SK-N-SH (cell line): ENCODE data around the gene CAPN10. TPM values are rescaled to one million over a fixed set of nuclear protein-coding genes. Genes with fewer than 3 reads are reported as not detected.

Source experiments
- CTCF ChIA-PET: fragments of 300-600, 350-600 bp; formaldehyde crosslinking; extraction: SDS; loops from one replicate; lab custom pipeline; 2021; lab: Yijun Ruan, JAX
- POLR2A ChIA-PET: fragments of 350-600 bp; sonication (Branson Sonifier 250); formaldehyde crosslinking; extraction: SDS; loops from one replicate; lab custom pipeline; 2020; ENCODE audit warnings: antibody characterized with exemption, inconsistent platforms; lab: Yijun Ruan, JAX
- DNase-seq: peaks from one replicate; pipeline ENCODE4 v3.0.0; 2012
- H2AFZ ChIP-seq: fragments of 200-600 bp; sonication (generic); 2 replicates; pipeline ENCODE4 v1.8.1; 2016; ENCODE audit warnings: antibody characterized with exemption, mild to moderate bottlenecking, low read depth
- H3F3A ChIP-seq: fragments of 200-600 bp; sonication (generic); replicated peaks from 2 replicates; pipeline ENCODE3; 2016; ENCODE audit warnings: antibody characterized with exemption, mild to moderate bottlenecking; ENCODE audit not compliant: insufficient read depth
- H3K27ac ChIP-seq, 2 experiments: fragments of 200-500 bp in 1 of 2; fragments of 200-600 bp in 1 of 2; sonication (Bioruptor generic) in 1 of 2; sonication (generic), shearing (Covaris generic) in 1 of 2; 2 replicates each; pipeline versions ENCODE4 v1.5.1 to v1.6.1; 2014 to 2016; ENCODE audit warnings: low read depth in 2 of 2, inconsistent platforms in 1 of 2, low read length in 1 of 2, mild to moderate bottlenecking in 1 of 2, mixed read lengths in 1 of 2
- H3K27me3 ChIP-seq: fragments of 200-600 bp; sonication (generic), shearing (Covaris generic); 2 replicates; pipeline ENCODE4 v1.6.1; 2016; ENCODE audit warnings: mixed run types; ENCODE audit not compliant: insufficient read depth
- H3K36me3 ChIP-seq, 2 experiments: fragments of 200-500 bp in 1 of 2; fragments of 200-600 bp in 1 of 2; sonication (Bioruptor generic) in 1 of 2; sonication (generic) in 1 of 2; replicated peaks in 1 of 2; 2 replicates each; pipeline versions ENCODE3 to v1.5.1; 2014 to 2016; ENCODE audit warnings: low read length in 1 of 2, mild to moderate bottlenecking in 1 of 2; ENCODE audit not compliant: insufficient read depth in 2 of 2, control insufficient read depth in 1 of 2
- H3K4me1 ChIP-seq, 2 experiments: fragments of 200-500 bp in 1 of 2; fragments of 200-600 bp in 1 of 2; sonication (Bioruptor generic) in 1 of 2; sonication (generic), shearing (Covaris generic) in 1 of 2; 2 replicates each; pipeline versions ENCODE4 v1.5.1 to v1.6.1; 2014 to 2016; ENCODE audit warnings: low read depth in 1 of 2, low read length in 1 of 2, mixed run types in 1 of 2; ENCODE audit not compliant: insufficient read depth in 2 of 2, control insufficient read depth in 1 of 2
- H3K4me2 ChIP-seq: fragments of 200-600 bp; sonication (generic), shearing (Covaris generic); 2 replicates; pipeline ENCODE4 v1.6.1; 2017; ENCODE audit warnings: mixed run types
- H3K4me3 ChIP-seq, 2 experiments: fragments of 200-500 bp in 1 of 2; fragments of 200-600 bp in 1 of 2; sonication (Bioruptor generic) in 1 of 2; sonication (generic), shearing (Covaris generic) in 1 of 2; 2 replicates each; pipeline versions ENCODE4 v1.5.1 to v1.8.1; 2014 to 2016; ENCODE audit warnings: low read depth in 2 of 2, inconsistent platforms in 1 of 2, low read length in 1 of 2, mild to moderate bottlenecking in 1 of 2, mixed read lengths in 1 of 2, moderate library complexity in 1 of 2
- H3K79me2 ChIP-seq: fragments of 200-600 bp; sonication (generic); 2 replicates; pipeline ENCODE4 v1.8.1; 2017; ENCODE audit warnings: mild to moderate bottlenecking; ENCODE audit not compliant: insufficient read depth
- H3K9ac ChIP-seq: fragments of 200-600 bp; sonication (generic); 2 replicates; pipeline ENCODE4 v1.6.1; 2017; ENCODE audit warnings: mixed run types
- H3K9me2 ChIP-seq: fragments of 200-600 bp; sonication (generic); 2 replicates; pipeline ENCODE4 v1.6.1; 2017; ENCODE audit warnings: mixed run types
- H3K9me3 ChIP-seq: fragments of 200-600 bp; sonication (generic); 2 replicates; pipeline ENCODE4 v1.6.1; 2017; ENCODE audit warnings: mixed run types, mild to moderate bottlenecking, moderate library complexity
- H4K20me1 ChIP-seq: fragments of 200-600 bp; sonication (generic); 2 replicates; pipeline ENCODE4 v1.6.1; 2017; ENCODE audit warnings: mild to moderate bottlenecking, mixed run types; ENCODE audit not compliant: insufficient read depth
- CTCF ChIP-seq: fragments of 200-600 bp; sonication (generic); IDR thresholded peaks from 2 replicates; pipeline ENCODE4 v1.6.1; 2017; ENCODE audit warnings: antibody characterized with exemption, mild to moderate bottlenecking, moderate library complexity
- EZH2phosphoT487 ChIP-seq: fragments of 200-600 bp; sonication (generic); IDR thresholded peaks from 2 replicates; pipeline ENCODE4 v1.6.1; 2017; ENCODE audit warnings: low read depth, mixed run types, mild to moderate bottlenecking, antibody characterized with exemption, moderate library complexity, borderline replicate concordance
- FOSL2 ChIP-seq: IDR thresholded peaks from 2 replicates; pipeline ENCODE4 v1.4.0; 2012; ENCODE audit warnings: low read depth, mild to moderate bottlenecking, moderate library complexity, borderline replicate concordance
- FOXJ3 ChIP-seq: sonication (generic); formaldehyde crosslinking; IDR thresholded peaks from 2 replicates; pipeline ENCODE4 v1.5.1; 2020; ENCODE audit warnings: mild to moderate bottlenecking, missing genetic modification reagents
- FOXM1 ChIP-seq: IDR thresholded peaks from 2 replicates; pipeline ENCODE4 v1.4.0; 2012; ENCODE audit warnings: low read depth, mild to moderate bottlenecking
- GABPA ChIP-seq: IDR thresholded peaks from 2 replicates; pipeline ENCODE4 v1.4.0; 2012; ENCODE audit warnings: low read depth, mild to moderate bottlenecking
- JUND ChIP-seq: IDR thresholded peaks from 2 replicates; pipeline ENCODE4 v1.4.0; 2012
- MAX ChIP-seq: IDR thresholded peaks from 2 replicates; pipeline ENCODE4 v1.4.0; 2012; ENCODE audit warnings: low read depth
- MXI1 ChIP-seq: IDR thresholded peaks from 2 replicates; pipeline ENCODE4 v1.6.1; 2012; ENCODE audit warnings: mild to moderate bottlenecking, low read depth, low read length, improper control_type of control experiment
- NRF1 ChIP-seq: IDR thresholded peaks from 2 replicates; pipeline ENCODE4 v1.6.1; 2012; ENCODE audit warnings: low read depth, mild to moderate bottlenecking, low read length
- POLR2AphosphoS5 ChIP-seq: IDR thresholded peaks from 2 replicates; pipeline ENCODE4 v1.6.1; 2012; ENCODE audit warnings: low read depth, low read length
- RAD21 ChIP-seq: IDR thresholded peaks from 2 replicates; pipeline ENCODE4 v1.6.1; 2012; ENCODE audit warnings: mild to moderate bottlenecking, low read length
- RCOR1 ChIP-seq: fragments of 150-350 bp; IDR thresholded peaks from 2 replicates; pipeline ENCODE4 v1.6.1; 2017; ENCODE audit warnings: antibody characterized with exemption, low read length
- RFX5 ChIP-seq: IDR thresholded peaks from 2 replicates; pipeline ENCODE4 v1.6.1; 2012; ENCODE audit warnings: mild to moderate bottlenecking, improper control_type of control experiment, low read length
- SMC3 ChIP-seq: IDR thresholded peaks from 2 replicates; pipeline ENCODE4 v1.6.1; 2012; ENCODE audit warnings: low read depth, low read length, improper control_type of control experiment
- TCF12 ChIP-seq: IDR thresholded peaks from 2 replicates; pipeline ENCODE4 v1.4.0; 2012
- TEAD4 ChIP-seq: IDR thresholded peaks from 2 replicates; pipeline ENCODE4 v1.4.0; 2012; ENCODE audit warnings: mild to moderate bottlenecking, borderline replicate concordance; ENCODE audit not compliant: insufficient read depth
- WGBS: methylation state at CpG from one replicate; pipeline ENCODE4 v1.1.6; 2017; ENCODE audit warnings: low lambda C conversion rate; 5-methylcytosine and 5-hydroxymethylcytosine counted together
- polyA plus RNA-seq, 3 experiments: library from polyadenylated mRNA; depleted of rRNA; stranded (reverse); fragments of >200 nt; gene quantifications; 2 replicates each; pipeline ENCODE4 v1.2.3, GENCODE V29; 2012
- TF ChIP-seq, protein P1 (sequence below): fragments of 150-350 bp; IDR thresholded peaks from 2 replicates; pipeline ENCODE4 v1.6.1; 2016; ENCODE audit warnings: mild to moderate bottlenecking, low read depth, low read length

The CAPN10 gene
- polyA plus RNA-seq, 1 of the 3 experiments (the other 2 are of a cell fraction): 24.0 TPM

GRCh38 chr2:240589375-240589774 lies 2.8 kb downstream of the CAPN10 start:
- H3K9ac ChIP-seq: no peak overlapping the region
- peaks cover 0 to 35% of the 10 kb centered on the region in 2 experiments for H3K36me3 ChIP-seq
- TF ChIP-seq RAD21 (no peak), NRF1 (no peak), SMC3 (no peak), RCOR1 (no peak), CTCF (no peak)
- TF ChIP-seq, protein P1, sequence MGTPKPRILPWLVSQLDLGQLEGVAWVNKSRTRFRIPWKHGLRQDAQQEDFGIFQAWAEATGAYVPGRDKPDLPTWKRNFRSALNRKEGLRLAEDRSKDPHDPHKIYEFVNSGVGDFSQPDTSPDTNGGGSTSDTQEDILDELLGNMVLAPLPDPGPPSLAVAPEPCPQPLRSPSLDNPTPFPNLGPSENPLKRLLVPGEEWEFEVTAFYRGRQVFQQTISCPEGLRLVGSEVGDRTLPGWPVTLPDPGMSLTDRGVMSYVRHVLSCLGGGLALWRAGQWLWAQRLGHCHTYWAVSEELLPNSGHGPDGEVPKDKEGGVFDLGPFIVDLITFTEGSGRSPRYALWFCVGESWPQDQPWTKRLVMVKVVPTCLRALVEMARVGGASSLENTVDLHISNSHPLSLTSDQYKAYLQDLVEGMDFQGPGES: no peak
- no peak for DNase-seq
- H3K9me2 ChIP-seq: no peaks in the 10 kb centered on the region
- ChIA-PET CTCF (interaction anchor here (1.4 to 5.7 kb wide), 3 partner anchors 15 to 28 kb away, joined by 5 to 31 read pairs (median 7); no protein-coding TSS in a partner anchor), POLR2A (no interaction called here)
- H3K4me1 ChIP-seq: peaks cover 17 to 30% of the 10 kb centered on the region in 2 experiments; a peak in 3 of 4 replicates
- no peak overlapping the region for H3K4me2 ChIP-seq
- H3K27ac ChIP-seq: no peak overlapping the region
- H3K4me3 ChIP-seq: no peak overlapping the region
- no peak overlapping the region for H2AFZ ChIP-seq
- no peaks in the 10 kb centered on the region for H3F3A ChIP-seq
- H3K9me3 ChIP-seq: no peaks in the 10 kb centered on the region
- WGBS: 95% methylated on average over 8 of the region's 14 CpGs
- H4K20me1 ChIP-seq: peaks cover 24% of the 10 kb centered on the region
- H3K27me3 ChIP-seq: no peaks in the 10 kb centered on the region
- peaks cover 79% of the 10 kb centered on the region for H3K79me2 ChIP-seq

- H3K79me2 ChIP-seq: peaks cover 73% of the 10 kb centered on the region
- CTCF ChIA-PET: interaction anchor here (1.4 to 5.7 kb wide), 2 partner anchors 14 to 24 kb away, joined by 5 to 31 read pairs; no protein-coding TSS in a partner anchor
These were observed 3.5 kb downstream of the CAPN10 start for GRCh38 chr2:240589850-240590525.

More at GRCh38 chr2:240589850-240590525, 3.5 kb downstream of the CAPN10 start:
- Histone ChIP-seq H3K9ac (no peak overlapping the region), H3K36me3 (peaks cover 0 to 32% of the 10 kb centered on the region in 2 experiments), H2AFZ (no peak overlapping the region), H4K20me1 (peaks cover 24% of the 10 kb centered on the region), H3F3A (no peaks in the 10 kb centered on the region), H3K27ac (no peak overlapping the region)
- POLR2A ChIA-PET: no interaction called here
- TF ChIP-seq JUND (no peak), TCF12 (no peak), FOXJ3 (CRISPR knock-in tag) (no peak), EZH2phosphoT487 (no peak), POLR2AphosphoS5 (no peak), FOSL2 (no peak), SMC3 (no peak), TEAD4 (no peak), MXI1 (no peak), FOXM1 (no peak), RFX5 (no peak), MAX (no peak), NRF1 (no peak), GABPA (no peak)
- TF ChIP-seq, all 33 proteins: peak for 0
- Histone ChIP-seq H3K27me3 (no peaks in the 10 kb centered on the region), H3K9me2 (no peaks in the 10 kb centered on the region), H3K4me3 (no peak overlapping the region), H3K4me1 (peaks cover 12 to 24% of the 10 kb centered on the region in 2 experiments; a peak in 3 of 4 replicates), H3K9me3 (no peaks in the 10 kb centered on the region), H3K4me2 (no peak overlapping the region)
- WGBS: 87% methylated on average over 9 of the region's 16 CpGs
- no peak for DNase-seq
